HG02938 (cell line): ENCODE measurements around the gene MIB2.
"Not testable (repeated sequence)": the region's sequence is repeated elsewhere in the genome, so short reads cannot be mapped to it uniquely, and the experiment has no call there.

Source experiments
- ATAC-seq: cut with Tn5 transposase; IDR thresholded peaks from one replicate; pipeline ENCODE4 v1.9.1; 2021; ENCODE audit warnings: mild to moderate bottlenecking, moderate library complexity; ENCODE audit not compliant: unreplicated experiment

MIB2 gene

DNA sequence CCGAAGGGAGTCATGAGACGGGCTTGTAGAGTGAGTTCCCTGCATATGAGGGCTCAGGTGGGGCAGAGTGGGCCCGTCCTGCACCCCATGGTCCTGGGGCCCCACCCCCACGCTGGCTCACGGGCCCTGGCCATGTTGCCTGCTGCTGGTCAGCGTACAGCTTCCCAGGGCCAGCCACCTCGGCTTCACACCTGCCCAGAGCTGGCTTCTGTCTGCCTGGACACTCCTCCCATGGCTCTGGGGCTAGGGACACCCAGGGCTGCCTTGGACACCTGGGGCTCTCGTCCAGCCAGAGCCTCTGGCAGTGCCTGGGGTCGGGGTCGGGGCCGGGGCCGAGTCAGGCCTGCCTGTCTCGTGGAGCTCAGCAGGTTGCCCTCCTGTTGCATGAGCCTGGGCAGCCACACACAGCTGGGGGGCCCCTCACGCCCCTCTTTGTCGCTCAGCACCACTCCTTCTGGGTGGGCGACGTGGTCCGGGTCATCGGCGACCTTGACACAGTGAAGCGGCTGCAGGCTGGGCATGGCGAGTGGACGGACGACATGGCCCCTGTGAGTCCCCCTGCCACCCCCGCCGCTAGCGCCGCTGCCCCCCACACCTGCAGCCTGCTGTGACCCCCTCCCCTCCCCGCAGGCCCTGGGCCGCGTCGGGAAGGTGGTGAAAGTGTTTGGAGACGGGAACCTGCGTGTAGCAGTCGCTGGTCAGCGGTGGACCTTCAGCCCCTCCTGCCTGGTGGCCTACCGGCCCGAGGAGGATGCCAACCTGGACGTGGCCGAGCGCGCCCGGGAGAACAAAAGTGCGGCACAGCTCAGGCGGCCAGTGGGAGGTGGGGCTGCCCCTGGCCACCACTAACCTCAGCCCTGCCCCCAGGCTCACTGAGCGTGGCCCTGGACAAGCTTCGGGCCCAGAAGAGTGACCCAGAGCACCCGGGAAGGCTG lies 11.2 kb downstream of the MIB2 start:
- ATAC-seq: no peak

DNA sequence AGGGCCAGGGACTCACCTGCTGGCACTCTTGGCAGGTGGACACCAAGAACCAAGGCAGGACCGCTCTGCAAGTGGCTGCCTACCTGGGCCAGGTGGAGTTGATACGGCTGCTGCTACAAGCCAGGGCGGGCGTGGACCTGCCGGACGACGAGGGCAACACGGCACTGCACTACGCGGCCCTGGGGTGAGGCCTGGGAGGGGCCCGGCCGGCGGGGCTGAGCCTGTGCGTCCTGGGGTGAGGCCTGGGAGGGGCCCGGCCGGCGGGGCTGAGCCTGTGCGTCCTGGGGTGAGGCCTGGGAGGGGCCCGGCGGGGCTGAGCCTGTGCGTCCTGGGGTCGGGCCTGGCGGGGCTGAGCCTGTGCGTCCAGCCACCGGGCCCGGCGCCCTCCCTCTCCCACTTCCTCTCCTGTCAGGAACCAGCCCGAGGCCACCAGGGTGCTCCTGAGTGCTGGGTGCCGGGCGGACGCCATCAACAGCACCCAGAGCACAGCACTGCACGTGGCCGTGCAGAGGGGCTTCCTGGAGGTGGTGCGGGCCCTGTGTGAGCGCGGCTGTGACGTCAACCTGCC lies 12.0 kb downstream of the MIB2 start:
- ATAC-seq: no peak

- no peak for ATAC-seq
Observed at GRCh38 chr1:1627829-1628753, 12.8 kb downstream of the MIB2 start.

- no peak for ATAC-seq
Observed at GRCh38 chr1:1628754-1629429, 13.6 kb downstream of the MIB2 start.

DNA sequence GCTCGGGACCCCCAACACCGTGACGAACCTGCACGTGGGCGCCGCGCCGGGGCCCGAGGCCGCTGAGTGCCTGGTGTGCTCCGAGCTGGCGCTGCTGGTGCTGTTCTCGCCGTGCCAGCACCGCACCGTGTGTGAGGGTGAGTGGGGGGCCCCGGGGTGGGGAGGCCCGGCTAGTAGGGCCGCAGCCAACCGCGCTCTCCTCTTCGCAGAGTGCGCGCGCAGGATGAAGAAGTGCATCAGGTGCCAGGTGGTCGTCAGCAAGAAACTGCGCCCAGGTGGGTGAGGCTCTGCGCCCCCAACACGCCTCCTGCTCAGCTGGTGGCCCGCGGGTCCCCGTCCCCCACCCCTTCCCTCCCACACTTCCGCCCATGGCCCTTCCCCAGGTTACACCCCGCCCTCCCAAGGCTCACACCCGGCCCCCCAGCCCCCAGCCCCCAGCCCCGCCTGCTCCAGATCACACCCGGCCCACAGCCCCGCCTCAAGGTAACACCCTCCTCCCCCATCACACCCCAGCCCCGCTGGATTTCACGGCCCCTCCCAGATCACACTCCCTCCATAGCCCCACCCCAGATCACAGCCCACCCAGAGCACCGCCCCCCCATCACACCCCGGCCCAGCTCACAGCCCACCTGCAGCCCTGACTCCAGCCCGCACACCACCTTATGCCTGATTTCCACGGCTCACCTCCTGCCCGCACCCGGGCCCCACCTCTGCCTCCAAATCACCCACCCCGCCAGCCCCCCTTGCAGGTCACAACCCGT lies 14.3 kb downstream of the MIB2 start:
- ATAC-seq: no peak

DNA sequence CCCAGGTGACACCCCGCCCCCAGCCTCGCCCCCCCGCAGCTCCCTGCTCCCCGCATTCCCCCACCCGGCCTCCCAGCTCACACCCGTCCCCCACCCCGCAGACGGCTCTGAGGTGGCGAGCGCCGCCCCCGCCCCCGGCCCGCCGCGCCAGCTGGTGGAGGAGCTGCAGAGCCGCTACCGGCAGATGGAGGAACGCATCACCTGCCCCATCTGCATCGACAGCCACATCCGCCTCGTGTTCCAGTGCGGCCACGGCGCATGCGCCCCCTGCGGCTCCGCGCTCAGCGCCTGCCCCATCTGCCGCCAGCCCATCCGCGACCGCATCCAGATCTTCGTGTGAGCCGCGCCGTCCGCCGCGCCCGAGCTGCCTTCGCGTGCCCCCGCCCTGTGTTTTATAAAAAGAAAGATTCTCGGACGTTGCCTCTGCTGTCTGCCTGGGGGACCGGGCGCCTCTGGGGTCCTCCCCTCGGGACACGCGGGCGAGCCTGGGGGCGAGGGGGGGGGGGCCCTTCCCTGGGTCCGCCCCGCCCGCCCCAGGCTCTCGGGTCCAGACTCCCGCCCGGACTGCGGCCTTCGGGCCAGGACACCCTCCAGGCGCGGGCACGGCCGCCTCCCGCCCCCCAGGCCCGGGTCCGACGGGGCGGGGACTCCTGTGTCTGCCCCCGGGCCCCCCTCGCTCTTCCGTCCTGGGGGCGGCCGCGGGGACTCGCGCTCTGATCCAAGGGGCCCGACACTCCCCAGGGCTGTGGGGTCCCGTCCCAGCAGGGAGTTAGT lies 15.1 kb downstream of the MIB2 start:
- ATAC-seq: peak; percentile 69

- ATAC-seq: no peak
Observed at GRCh38 chr1:1630965-1631781, 15.9 kb downstream of the MIB2 start.

DNA sequence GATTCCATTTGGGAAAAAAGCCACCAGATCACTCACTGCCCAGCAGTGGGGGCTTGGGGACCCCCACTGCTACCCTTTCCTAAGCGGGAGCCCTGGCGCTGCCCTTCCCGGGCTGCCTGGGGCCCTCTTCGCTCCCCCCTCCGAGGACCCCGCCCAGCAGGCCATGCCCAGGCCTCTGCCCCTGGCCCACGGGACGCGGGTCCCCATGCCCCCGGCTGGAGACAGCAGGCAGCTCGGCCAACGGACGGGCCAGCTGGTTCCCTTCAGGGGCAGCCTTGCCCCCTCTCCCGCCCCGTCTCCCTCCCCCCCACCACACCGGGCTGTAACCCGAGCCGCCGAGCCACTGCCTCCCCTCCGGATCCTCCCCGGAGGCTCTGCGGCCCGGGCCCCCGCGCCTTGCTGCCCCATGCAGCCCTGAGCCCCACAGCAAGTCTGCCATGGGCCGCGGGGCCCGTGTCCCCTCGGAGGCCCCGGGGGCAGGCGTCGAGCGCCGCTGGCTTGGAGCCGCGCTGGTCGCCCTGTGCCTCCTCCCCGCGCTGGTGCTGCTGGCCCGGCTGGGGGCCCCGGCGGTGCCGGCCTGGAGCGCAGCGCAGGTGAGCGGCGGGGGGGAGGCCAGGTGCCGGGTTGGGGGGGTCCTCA lies 16.6 kb downstream of the MIB2 start, which contains the start of gene MMP23B:
MMP23B (plus strand) TSS at position 392 of the 639 bp plus-strand sequence; CDS start at position 438, 46 bp downstream.
- ATAC-seq: no peak

DNA sequence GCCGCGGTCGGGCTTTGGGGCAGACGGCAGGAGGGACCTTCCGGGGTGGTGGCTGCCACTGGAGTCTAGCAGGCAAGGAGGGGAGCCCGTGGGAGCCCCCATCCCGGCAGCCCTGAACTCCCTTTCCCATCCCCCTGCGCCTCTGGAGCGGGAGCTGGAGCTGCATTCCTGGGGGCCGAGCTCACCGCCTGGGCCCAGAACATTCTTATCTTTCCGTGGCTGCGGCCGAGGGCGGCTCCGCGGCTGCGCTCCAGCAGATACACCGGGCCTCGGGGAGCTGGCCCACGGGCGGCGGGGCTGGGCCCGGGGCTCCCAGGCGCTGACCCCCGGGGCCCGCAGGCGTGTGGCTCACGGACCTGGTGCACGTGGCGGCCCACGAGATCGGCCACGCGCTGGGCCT lies 18.1 kb downstream of the MIB2 start:
- not testable (repeated sequence) for ATAC-seq

DNA sequence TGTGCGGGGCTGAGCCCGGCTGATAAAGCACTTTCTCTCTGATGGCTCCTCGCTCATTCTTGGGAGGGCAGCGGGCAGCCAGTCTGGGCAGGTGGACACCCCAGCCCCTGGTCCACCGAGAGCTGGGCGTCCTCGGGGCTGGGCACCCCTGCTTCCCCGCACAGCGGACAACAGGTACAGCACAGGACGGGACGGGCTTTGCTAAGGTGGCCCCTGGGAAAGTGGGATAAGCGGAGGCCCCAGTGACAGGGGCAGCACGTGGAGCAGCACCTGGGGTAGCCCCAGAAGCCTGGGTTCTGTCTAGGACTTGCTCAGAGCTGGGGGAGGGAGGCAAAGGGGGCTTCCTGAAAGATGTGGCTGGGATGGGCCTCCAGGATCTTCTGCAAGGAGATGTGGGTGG lies 19.3 kb downstream of the MIB2 start:
- not testable (repeated sequence) for ATAC-seq

DNA sequence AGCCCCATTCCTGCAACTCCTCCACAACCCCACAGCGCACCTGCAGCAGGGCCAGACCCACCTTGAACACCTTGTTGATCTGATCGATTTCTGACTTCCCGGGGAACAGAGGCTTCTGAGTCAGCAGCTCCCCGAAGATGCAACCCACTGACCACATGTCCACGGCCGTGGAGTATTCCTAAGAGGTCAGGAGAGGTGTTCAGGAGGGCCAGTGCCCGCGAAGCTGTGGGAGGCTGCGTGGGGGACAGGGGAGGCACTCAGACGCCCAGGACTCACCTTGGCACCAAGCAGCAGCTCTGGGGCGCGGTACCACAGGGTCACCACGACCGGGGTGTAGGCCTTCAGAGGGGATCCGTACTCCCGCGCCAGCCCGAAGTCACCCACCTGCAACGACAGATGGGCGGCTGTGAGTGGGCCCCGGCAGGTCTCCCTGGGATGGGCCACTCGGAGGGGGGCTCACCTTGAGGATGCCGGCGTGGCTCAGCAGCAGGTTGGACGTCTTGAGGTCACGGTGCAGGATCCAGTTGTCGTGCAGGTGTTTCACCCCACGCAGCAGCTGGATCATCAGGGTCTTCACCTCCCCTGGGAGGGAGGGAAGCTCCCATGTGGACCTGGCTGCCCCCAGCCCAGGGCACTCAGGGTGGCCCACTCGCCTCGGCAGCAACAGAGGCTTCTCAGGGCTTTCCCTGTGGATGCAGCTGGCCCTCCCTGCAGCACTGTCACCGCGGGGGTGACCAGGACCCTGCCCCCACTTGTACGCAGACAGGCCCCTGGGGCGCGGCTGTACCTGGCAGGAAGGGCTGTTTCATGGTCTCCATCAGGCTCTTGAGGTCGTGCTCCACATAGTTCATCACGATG lies 21.6 kb downstream of the MIB2 start:
- ATAC-seq: not testable (repeated sequence)

GRCh38 chr1:1637479-1637875 lies 22.2 kb downstream of the MIB2 start:
- ATAC-seq: not testable (repeated sequence)

GRCh38 chr1:1638528-1638927 lies 23.2 kb downstream of the MIB2 start:
- ATAC-seq: not testable (repeated sequence)

GRCh38 chr1:1639368-1639767 lies 24.1 kb downstream of the MIB2 start:
- not testable (repeated sequence) for ATAC-seq

GRCh38 chr1:1640081-1640480 lies 24.8 kb downstream of the MIB2 start:
- not testable (repeated sequence) for ATAC-seq

- ATAC-seq: not testable (repeated sequence)
Observed at GRCh38 chr1:1640711-1641461, 25.6 kb downstream of the MIB2 start.
